NCI-H748 (cell line): ENCODE measurements around the gene SLIT1.

ENCODE experiments used
- DNase-seq: peaks from one replicate; lab custom pipeline; 2025; ENCODE audit not compliant: unreplicated experiment; lab: John Stamatoyannopoulos, UW

The SLIT1 gene

DNA sequence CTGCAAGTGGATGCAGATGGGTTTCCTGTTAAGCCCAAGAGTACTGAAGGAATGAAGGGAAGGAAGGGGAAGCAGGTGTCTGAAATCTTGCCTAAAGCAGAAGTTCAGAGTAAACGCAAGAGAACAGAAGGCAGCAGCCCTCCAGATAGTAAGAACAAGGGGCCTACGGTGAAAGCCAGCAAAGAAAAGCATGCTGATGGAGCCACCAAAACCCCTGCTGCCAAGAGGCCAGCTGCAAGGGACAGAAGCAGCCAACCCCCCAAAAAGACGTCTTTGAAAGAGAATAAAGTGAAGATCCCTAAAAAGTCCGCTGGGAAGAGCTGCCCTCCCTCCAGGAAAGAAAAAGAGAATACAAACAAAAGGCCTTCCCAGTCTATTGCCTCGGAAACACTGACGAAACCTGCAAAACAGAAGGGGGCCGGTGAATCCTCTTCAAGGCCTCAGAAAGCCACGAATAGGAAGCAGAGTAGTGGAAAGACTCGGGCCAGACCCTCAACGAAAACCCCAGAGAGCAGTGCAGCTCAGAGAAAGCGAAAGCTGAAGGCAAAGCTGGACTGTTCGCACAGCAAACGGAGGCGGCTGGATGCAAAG lies 201.1 kb downstream of the SLIT1 start:
- DNase-seq = no peak

DNA sequence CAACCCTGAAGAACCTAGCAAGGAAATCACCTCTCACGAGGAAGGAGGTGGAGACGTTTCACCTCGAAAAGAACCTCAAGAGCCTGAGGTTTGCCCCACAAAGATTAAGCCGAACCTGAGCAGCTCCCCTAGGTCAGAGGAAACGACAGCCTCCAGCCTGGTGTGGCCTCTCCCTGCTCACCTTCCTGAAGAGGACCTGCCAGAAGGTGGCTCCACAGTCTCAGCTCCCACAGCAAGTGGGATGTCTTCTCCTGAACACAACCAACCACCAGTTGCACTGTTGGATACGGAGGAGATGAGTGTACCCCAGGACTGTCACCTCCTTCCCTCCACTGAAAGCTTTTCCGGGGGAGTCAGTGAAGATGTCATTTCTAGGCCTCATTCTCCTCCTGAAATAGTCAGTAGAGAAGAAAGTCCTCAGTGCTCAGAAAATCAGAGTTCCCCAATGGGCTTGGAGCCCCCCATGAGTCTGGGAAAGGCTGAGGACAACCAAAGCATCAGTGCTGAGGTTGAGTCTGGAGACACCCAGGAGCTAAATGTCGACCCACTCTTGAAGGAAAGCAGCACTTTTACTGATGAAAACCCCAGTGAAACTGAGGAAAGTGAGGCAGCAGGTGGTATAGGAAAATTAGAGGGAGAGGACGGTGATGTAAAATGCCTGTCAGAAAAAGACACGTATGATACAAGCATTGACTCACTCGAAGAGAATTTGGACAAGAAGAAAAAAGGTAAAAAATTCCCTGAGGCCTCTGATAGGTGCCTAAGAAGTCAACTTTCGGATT lies 203.4 kb downstream of the SLIT1 start:
- no peak for DNase-seq

GRCh38 chr10:96978621-96979154 lies 207.1 kb downstream of the SLIT1 start:
- DNase-seq = no peak

DNA sequence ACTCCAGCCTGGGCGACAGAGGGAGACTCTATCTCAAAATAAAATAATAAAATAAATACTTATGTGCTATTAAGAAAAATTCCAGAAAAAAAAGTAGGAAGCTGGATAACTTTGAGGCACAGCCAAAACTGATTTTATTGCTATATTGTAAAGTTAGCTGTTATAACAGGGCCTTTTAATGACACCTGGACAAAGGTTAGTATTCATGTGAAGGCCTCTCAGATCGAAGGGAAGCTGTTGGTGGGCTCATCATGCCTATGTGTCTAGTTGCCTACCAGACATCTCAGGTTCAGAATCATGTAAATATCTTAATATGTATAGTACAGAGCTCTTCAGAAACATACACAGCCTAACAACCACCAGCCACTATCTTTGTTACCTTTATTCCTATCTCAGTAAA lies 210.6 kb downstream of the SLIT1 start:
- DNase-seq = no peak

DNA sequence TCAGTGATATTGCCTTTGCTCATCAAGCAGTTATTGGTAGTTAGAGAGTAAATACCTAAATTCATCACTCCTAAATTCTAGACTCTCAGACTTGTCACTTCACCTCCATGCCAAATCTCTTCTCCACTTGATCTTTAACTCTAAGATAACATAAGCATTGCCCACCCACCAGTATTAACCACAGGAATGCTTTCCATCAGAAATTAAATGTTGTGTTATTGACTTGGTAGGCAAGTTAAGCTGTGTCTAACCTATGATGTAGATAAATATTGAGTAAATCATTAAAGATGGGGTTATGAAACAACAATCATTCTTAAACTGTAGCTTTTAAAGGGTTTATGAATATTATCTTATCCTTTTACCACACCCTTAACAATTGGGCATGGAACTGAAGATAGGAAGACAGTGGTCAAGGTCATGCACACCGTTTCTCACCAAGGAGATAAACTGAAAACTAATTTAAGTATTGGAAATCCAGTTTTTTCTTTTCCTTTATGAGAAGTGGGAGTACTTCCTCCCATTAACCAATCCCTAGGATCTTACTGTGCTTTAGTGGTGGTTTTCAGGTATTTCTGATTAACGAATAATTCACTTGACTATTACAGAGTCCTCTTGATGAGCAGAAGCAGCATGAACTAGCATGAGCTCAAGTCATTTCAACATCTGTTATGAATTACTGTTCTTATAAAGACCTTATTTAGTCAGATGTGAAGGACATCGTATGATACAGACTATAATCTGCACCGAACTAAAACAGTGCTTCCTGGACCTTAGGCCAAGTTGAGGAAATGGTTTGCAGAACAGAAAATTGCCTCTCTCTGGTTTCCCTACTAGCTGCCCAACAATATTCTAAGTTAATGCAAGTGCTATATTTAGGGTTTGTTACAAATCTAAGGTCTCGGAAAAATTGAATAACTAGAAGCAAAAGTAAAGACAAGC lies 211.7 kb downstream of the SLIT1 start:
- DNase-seq = no peak

DNA sequence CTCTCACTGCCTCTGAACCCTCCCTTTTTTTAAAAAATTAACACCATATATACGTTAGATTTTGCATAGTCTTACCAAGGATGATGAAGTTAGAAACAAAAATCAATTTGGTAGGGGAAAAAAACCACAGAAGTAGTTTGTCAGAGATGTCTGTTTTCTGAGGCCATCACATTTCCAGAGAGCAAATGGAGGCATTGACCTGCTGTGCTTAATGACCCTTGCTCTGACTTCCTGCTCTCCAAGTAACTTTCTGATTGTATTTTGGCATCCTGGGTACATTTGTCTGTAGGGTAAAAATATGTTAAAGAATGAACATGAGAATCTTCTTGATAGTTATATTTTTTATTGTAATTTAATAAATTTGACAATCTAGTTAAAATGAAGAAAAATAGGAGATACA lies 213.5 kb downstream of the SLIT1 start:
- no peak for DNase-seq

- no peak for DNase-seq
Observed at GRCh38 chr10:96971324-96971723, 214.4 kb downstream of the SLIT1 start.

DNA sequence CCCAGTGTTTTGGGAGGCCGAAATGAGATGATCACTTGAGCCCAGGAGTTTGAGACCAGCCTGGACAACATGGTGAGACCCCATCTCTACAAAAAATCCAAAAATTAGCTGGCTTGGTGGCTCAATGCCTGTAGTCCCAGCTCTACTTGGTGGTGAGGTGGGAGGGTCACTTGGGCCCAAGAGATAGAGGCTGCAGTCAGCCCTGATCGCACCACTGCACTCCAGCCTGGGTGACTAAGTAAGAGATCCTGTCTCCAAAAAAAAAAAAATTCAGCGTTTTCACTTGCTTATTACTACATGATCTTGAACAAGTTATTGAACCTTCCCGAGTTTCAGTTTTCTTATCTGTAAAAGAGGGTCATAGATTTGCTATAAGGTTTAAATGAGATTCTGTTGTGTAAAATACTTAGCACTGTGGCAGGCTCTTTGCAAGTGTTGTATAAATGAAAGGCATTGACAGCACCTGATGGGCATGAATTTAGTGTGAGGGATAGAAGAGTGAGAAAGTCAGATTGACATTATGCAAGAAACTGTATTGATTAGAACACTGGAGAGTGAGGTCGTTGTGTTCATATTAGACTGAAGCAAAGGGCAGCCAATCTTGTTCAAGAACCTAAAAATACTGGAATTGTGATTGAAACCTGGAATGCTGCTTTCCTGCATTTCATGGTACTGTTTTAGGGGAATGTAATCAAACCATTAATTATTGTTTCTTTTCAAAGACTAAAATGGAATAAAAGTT lies 216.9 kb downstream of the SLIT1 start:
- DNase-seq = no peak

DNA sequence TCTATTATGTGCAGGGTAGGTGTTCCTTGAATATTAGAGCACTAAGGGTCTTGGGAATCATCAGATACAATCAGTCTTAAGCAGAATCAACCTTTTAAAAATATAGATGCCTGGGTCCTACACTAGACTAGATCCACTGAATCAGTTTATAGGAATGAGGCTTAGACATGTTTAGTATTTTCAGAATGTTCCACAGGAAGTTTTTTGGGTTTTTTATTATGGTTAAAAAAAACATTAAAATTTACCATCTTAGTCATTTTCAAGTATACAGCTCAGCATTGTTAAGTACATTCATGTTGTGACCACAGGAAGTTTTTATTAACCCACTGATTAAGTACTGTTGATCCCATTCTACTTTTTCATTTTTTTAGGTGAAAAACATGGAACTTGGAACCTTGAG lies 217.9 kb downstream of the SLIT1 start:
- DNase-seq = no peak

- DNase-seq = no peak
Observed at GRCh38 chr10:96964131-96964530, 221.6 kb downstream of the SLIT1 start.

DNA sequence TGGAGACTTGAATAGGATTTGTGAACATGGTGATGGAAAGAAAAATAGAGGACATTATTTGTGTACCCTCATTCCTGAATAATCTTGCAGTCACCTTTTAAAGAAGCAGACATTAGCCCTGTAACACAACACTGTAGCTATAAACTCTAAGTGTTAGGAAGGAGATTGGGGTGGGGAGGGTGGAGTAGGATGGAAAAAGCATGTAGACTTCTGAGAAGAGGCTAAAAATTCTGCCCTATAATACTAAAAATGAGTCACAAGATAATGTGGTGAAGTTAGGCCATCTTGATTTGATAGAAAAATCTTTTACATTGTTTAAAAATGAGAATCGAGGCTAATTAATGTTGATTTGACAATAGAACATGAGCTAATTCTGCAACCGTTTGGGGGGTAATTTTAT lies 224.9 kb downstream of the SLIT1 start:
- no peak for DNase-seq

- DNase-seq = no peak
Observed at GRCh38 chr10:96959733-96960132, 226.0 kb downstream of the SLIT1 start.

DNA sequence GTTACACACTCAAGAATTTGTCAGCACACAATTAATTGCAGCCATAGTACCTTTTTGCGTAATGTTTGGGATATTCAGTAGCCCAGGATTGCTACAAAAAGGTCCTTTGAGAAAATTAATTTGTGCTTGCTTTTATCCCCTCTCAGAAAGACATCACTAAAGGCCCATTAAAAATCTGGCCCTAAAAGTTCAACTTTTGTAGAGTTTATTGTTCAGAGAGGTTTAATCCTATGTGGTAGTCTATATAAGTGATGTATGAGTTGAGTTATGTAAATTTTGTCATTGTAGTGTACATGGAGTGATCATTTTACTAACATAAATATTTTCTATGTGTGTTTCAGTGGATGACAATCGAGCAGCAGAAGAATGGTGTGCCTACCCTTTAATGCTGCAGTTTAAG lies 227.7 kb downstream of the SLIT1 start:
- DNase-seq = no peak

DNA sequence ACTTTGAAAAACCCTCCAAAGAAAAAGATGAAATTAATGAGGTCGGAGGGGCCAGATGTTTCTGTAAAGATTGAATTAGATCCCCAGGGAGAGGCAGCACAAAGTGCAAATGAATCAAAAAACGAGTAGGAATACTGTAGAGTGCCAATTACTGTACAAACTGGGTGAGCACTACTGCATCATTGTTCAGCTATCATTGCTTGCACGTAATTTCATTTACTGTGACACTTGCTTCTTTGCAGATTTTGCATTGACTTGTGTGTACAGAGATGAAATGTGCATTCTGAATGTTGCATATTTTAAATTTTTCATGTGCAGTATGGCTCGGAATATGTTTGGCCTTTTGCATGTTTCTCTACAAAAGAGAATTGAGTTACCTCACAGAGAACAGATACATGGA lies 230.0 kb downstream of the SLIT1 start:
- DNase-seq = no peak

DNA sequence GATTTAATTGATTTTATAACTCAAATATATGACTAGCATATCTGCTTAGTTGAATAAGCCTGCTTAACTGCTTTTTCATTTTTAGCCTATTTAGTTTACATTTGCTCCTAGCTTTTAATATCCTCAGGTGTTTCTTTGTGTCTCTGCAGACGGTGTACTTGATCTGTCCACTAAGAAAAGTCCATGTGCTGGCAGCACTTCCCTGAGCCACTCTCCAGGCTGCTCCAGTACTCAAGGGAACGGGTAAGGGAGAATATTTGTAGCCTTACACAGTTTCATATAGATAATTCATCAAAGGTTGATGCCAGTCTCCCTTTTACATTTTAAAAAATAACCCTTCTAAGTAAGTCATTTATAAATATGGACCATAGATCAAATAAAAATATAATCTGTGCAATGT lies 233.8 kb downstream of the SLIT1 start:
- no peak for DNase-seq

- DNase-seq = no peak
Observed at GRCh38 chr10:96949039-96949683, 236.6 kb downstream of the SLIT1 start.
